ENCODE measurements around the gene PARVA. TPM values are rescaled to one million over a fixed set of nuclear protein-coding genes. Genes with fewer than 3 reads are reported as not detected.
"Not testable (repeated sequence)": the region's sequence is repeated elsewhere in the genome, so short reads cannot be mapped to it uniquely, and the experiment has no call there.

The PARVA gene
- total and polyA plus RNA-seq, 4 donors, result 3.1 to 11.7 (median 11.2) TPM

DNA sequence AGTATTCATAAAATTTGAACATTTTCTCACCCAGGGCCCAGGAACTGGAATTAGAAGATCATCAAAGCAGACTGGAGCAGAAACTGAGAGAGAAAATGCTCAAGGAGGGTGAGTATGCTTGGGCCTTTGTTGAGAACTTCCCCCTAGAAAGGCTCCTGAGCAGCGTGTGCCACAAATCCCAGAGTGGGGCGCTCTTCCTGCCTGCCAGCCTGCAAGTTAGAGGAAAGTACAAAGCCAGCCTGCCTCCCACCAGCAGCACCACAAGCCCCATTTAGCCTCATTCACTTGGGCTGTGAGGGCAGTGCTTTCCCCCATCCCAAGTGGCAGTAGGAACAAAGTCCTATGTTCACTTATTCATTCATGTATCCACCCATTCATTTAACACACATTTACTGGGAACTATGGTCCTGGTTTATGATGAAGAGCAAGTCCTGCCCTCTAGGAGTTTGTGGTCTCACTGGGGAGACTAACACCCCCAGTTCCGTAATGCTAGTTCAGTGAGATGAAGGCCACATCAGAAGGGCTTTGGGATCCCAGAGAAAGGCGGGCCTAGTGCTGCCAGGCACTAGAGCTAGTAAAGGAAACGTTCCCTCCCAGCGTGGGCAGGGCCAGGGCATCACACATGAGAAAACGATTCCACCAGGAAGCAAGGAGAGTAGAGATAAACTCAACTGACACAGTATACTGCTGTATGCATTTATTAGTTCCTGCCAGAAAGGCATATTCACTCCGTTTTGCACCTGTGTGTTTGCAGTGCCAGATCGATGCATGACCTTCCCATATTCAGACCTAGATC is 22.4 kb upstream of the PARVA start:
- TF ChIP-seq, protein P1, sequence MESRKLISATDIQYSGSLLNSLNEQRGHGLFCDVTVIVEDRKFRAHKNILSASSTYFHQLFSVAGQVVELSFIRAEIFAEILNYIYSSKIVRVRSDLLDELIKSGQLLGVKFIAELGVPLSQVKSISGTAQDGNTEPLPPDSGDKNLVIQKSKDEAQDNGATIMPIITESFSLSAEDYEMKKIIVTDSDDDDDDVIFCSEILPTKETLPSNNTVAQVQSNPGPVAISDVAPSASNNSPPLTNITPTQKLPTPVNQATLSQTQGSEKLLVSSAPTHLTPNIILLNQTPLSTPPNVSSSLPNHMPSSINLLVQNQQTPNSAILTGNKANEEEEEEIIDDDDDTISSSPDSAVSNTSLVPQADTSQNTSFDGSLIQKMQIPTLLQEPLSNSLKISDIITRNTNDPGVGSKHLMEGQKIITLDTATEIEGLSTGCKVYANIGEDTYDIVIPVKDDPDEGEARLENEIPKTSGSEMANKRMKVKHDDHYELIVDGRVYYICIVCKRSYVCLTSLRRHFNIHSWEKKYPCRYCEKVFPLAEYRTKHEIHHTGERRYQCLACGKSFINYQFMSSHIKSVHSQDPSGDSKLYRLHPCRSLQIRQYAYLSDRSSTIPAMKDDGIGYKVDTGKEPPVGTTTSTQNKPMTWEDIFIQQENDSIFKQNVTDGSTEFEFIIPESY (IDR thresholded peaks at IDR 0.05), result no peak
- TF ChIP-seq RAD21 (IDR thresholded peaks at IDR 0.05), result no peak
- TF ChIP-seq JUND (IDR thresholded peaks at IDR 0.05), result no peak
- TF ChIP-seq, protein P2, sequence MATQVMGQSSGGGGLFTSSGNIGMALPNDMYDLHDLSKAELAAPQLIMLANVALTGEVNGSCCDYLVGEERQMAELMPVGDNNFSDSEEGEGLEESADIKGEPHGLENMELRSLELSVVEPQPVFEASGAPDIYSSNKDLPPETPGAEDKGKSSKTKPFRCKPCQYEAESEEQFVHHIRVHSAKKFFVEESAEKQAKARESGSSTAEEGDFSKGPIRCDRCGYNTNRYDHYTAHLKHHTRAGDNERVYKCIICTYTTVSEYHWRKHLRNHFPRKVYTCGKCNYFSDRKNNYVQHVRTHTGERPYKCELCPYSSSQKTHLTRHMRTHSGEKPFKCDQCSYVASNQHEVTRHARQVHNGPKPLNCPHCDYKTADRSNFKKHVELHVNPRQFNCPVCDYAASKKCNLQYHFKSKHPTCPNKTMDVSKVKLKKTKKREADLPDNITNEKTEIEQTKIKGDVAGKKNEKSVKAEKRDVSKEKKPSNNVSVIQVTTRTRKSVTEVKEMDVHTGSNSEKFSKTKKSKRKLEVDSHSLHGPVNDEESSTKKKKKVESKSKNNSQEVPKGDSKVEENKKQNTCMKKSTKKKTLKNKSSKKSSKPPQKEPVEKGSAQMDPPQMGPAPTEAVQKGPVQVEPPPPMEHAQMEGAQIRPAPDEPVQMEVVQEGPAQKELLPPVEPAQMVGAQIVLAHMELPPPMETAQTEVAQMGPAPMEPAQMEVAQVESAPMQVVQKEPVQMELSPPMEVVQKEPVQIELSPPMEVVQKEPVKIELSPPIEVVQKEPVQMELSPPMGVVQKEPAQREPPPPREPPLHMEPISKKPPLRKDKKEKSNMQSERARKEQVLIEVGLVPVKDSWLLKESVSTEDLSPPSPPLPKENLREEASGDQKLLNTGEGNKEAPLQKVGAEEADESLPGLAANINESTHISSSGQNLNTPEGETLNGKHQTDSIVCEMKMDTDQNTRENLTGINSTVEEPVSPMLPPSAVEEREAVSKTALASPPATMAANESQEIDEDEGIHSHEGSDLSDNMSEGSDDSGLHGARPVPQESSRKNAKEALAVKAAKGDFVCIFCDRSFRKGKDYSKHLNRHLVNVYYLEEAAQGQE (IDR thresholded peaks at IDR 0.05), result no peak
- TF ChIP-seq RXRA (IDR thresholded peaks at IDR 0.05), result no peak
- no peak for TF ChIP-seq FOXA1 (IDR thresholded peaks at IDR 0.05)
- no peak for TF ChIP-seq FOXA2 (IDR thresholded peaks at IDR 0.05)
- Histone ChIP-seq H3K27me3 (ENCODE audit: control insufficient read depth in 4 of 4, insufficient read depth in 4 of 4, low read length in 3 of 4) (no peaks in the 10 kb centered on the region), H3K36me3 (ENCODE audit: control insufficient read depth in 4 of 4, insufficient read depth in 3 of 4, low read depth in 1 of 4, low read length in 3 of 4) (peaks cover 0 to 2% (median 0%) of the 10 kb centered on the region in 4 donors), H3K27ac (ENCODE audit: low read depth in 1 of 2, low read length in 2 of 2) (no peak overlapping the region), H3K9me3 (ENCODE audit: control insufficient read depth in 4 of 4, low read length in 3 of 4) (no peaks in the 10 kb centered on the region), H3K9ac (ENCODE audit: low read depth in 1 of 2, low read length in 2 of 2) (no peak overlapping the region), H3K4me3 (ENCODE audit: low read depth in 1 of 3, low read length in 3 of 3) (no peak overlapping the region), H3K4me1 (ENCODE audit: control insufficient read depth in 4 of 4, insufficient read depth in 4 of 4, low read length in 3 of 4) (no peaks in the 10 kb centered on the region)
- 76% methylated on average over 9 of the region's 9 CpGs for WGBS
- DNase-seq (ENCODE audit: low spot score), result no peak

DNA sequence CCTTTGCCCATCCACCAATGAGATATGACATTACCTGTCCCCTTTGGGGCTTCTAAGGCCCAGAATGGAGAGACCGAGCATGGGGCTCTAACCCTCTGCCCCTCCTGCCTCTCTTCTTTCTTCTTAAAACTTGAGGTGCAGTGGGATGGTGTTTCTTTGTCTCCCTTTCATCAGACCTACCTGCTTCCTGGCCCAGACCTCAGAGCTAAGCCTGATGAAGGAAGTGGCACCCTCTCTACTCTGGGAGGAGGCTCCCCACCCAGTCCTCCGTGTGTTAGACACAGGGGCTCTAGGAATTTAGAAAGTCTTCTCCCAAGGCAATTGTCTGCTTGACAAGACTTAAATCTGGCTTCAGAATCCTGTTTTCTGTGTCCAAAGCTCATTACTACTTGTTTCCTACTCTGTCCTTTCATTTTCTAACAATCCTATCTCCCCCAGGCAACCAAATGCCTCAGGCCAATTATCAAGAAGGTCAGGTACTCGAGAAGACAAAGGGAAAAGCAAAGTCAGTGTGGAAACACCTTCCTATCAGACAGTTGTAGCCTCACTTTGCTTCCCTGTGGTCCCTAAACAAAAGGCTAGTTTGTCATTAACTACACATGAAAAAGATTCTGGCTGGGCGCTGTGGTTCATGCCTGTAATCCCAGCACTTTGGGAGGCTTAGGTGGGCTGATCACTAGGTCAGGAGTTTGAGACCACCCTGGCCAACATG is 20.3 kb upstream of the PARVA start:
- WGBS, result 84% methylated on average over 4 of the region's 4 CpGs
- H3K4me3 ChIP-seq (ENCODE audit: low read depth in 1 of 3, low read length in 3 of 3), result no peak overlapping the region
- TF ChIP-seq YY1 (IDR thresholded peaks at IDR 0.05) (no peak), RAD21 (IDR thresholded peaks at IDR 0.05) (no peak), SP1 (IDR thresholded peaks at IDR 0.05) (no peak), HNF4A (conservative IDR thresholded peaks at IDR 0.05) (no peak), RXRA (IDR thresholded peaks at IDR 0.05) (no peak), EGR1 (IDR thresholded peaks at IDR 0.05; ENCODE audit: low read depth in 2 of 2) (no peak), JUND (IDR thresholded peaks at IDR 0.05) (no peak)
- TF ChIP-seq, protein P3, sequence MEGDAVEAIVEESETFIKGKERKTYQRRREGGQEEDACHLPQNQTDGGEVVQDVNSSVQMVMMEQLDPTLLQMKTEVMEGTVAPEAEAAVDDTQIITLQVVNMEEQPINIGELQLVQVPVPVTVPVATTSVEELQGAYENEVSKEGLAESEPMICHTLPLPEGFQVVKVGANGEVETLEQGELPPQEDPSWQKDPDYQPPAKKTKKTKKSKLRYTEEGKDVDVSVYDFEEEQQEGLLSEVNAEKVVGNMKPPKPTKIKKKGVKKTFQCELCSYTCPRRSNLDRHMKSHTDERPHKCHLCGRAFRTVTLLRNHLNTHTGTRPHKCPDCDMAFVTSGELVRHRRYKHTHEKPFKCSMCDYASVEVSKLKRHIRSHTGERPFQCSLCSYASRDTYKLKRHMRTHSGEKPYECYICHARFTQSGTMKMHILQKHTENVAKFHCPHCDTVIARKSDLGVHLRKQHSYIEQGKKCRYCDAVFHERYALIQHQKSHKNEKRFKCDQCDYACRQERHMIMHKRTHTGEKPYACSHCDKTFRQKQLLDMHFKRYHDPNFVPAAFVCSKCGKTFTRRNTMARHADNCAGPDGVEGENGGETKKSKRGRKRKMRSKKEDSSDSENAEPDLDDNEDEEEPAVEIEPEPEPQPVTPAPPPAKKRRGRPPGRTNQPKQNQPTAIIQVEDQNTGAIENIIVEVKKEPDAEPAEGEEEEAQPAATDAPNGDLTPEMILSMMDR (IDR thresholded peaks at IDR 0.05; ENCODE audit: low read depth, low read length, missing input control), result no peak
- TF ChIP-seq, protein P1 (IDR thresholded peaks at IDR 0.05), result no peak
- no peaks in the 10 kb centered on the region for H3K27me3 ChIP-seq (ENCODE audit: control insufficient read depth in 4 of 4, insufficient read depth in 4 of 4, low read length in 3 of 4)
- DNase-seq (ENCODE audit: low spot score), result no peak
- H3K36me3 ChIP-seq (ENCODE audit: control insufficient read depth in 4 of 4, insufficient read depth in 3 of 4, low read depth in 1 of 4, low read length in 3 of 4), result peaks cover 0 to 2% (median 0%) of the 10 kb centered on the region in 4 donors
- H3K9ac ChIP-seq (ENCODE audit: low read depth in 1 of 2, low read length in 2 of 2), result no peak overlapping the region
- H3K27ac ChIP-seq (ENCODE audit: low read depth in 1 of 2, low read length in 2 of 2), result no peak overlapping the region
- H3K4me1 ChIP-seq (ENCODE audit: control insufficient read depth in 4 of 4, insufficient read depth in 4 of 4, low read length in 3 of 4), result no peaks in the 10 kb centered on the region
- no peaks in the 10 kb centered on the region for H3K9me3 ChIP-seq (ENCODE audit: control insufficient read depth in 4 of 4, low read length in 3 of 4)

DNA sequence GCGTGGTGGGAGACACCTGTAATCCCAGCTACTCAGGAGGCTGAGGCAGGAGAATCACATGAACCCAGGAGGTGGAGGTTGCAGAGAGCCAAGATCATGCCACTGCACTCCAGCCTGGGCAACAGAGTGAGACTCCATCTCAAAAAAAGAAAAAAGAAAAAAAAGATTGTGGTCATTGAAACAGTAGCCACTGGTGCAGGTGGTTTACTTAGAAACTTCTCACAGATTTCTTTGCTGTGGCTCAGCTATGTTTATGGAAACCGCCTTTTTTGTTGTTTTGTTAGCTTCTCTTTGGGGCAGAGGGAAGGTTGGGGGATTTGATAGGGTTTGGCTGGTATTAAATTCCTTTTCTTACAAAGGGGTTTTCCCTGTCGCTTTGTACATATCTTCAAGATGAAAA is 19.7 kb upstream of the PARVA start:
- not testable (repeated sequence) for DNase-seq (ENCODE audit: low spot score); H3K9me3 ChIP-seq (ENCODE audit: control insufficient read depth in 4 of 4, low read length in 3 of 4); H3K4me1 ChIP-seq (ENCODE audit: control insufficient read depth in 4 of 4, insufficient read depth in 4 of 4, low read length in 3 of 4); H3K9ac ChIP-seq (ENCODE audit: low read depth in 1 of 2, low read length in 2 of 2); H3K36me3 ChIP-seq (ENCODE audit: control insufficient read depth in 4 of 4, insufficient read depth in 3 of 4, low read depth in 1 of 4, low read length in 3 of 4); H3K27me3 ChIP-seq (ENCODE audit: control insufficient read depth in 4 of 4, insufficient read depth in 4 of 4, low read length in 3 of 4); H3K27ac ChIP-seq (ENCODE audit: low read depth in 1 of 2, low read length in 2 of 2); H3K4me3 ChIP-seq (ENCODE audit: low read depth in 1 of 3, low read length in 3 of 3)
- 97% methylated on average over 3 of the region's 3 CpGs for WGBS

Data from liver (tissue), 9 donors.